ENCODE data around the gene HES3. TPM values are rescaled to one million over a fixed set of nuclear protein-coding genes. Genes with fewer than 3 reads are reported as not detected.

HES3 gene
- total and polyA plus RNA-seq, 10 of the 15 experiments (the other 5 are each of a cell fraction or from before 2014, with no cell fraction given) = not detected

- no peak for TF ChIP-seq E4F1 (IDR thresholded peaks at IDR 0.05; ENCODE audit: borderline replicate concordance, partially characterized antibody)
- TF ChIP-seq NKRF (conservative IDR thresholded peaks at IDR 0.05) = no peak
- TF ChIP-seq IRF3 (IDR thresholded peaks at IDR 0.05) = no peak
- TF ChIP-seq ZBTB11 (CRISPR knock-in tag; IDR thresholded peaks at IDR 0.05) = no peak
- no peak for TF ChIP-seq SPI1 (IDR thresholded peaks at IDR 0.05; ENCODE audit: borderline replicate concordance, insufficient read depth, low read depth, low read length)
- no peak for TF ChIP-seq ZBTB4 (CRISPR knock-in tag; IDR thresholded peaks at IDR 0.05)
- no peak for TF ChIP-seq IKZF1 (conservative IDR thresholded peaks at IDR 0.05)
- TF ChIP-seq TCF12 (IDR thresholded peaks at IDR 0.05; ENCODE audit: low read depth, low read length) = no peak
- TF ChIP-seq SMC3 (IDR thresholded peaks at IDR 0.05; ENCODE audit: borderline replicate concordance, low read length) = no peak
- no peak for TF ChIP-seq RAD21 (IDR thresholded peaks at IDR 0.05; ENCODE audit: insufficient read depth, low read depth, low read length)
- no peak for TF ChIP-seq CHD2 (IDR thresholded peaks at IDR 0.05; ENCODE audit: borderline replicate concordance, low read depth, low read length)
Observed at GRCh38 chr1:6292102-6292501, 48.1 kb downstream of the HES3 start (continued).

Measured in GM12878 (cell line).